ENCODE results near the gene IL4R. TPM values are rescaled to one million over a fixed set of nuclear protein-coding genes. Genes with fewer than 3 reads are reported as not detected.

IL4R gene
- total and polyA plus RNA-seq, 2 experiments from 2014 or later, result 6.4 to 17.6 TPM

DNA sequence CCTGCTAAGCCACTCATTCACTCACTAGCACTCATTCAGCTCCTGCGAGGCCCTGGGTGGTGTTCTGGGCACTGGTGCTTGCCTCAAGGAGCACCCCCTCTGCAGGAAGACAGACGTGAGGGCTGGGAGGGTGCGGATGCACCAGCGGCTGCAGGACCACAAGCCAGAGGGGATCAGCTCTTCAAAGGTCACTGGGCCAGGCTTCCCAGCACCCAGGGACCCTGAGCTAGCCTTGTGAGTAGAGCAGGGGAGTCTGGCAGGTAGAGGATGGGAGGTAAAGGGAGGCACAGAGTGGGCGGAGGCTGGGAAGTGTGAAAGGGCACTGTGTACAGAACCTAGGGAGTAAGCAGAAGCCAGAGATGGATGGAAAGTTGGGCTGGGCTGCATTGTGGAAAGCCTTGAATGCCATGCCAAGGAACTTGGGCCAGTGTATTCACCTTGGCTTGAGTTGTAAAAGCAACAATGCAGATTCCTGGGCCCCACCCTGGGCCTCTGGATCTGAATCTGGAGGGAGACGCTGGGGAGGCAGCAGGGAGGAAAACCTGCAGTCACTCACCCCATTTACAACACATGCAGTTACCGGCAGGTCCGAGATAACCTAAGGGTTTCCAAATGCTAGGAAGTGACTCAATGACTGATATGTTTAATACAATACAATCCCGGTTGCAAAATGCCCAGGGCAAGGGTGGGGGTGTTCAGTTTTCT is 1.7 kb downstream of the IL4R start:
- TF ChIP-seq CREB1 (CRISPR knock-in tag; IDR thresholded peaks at IDR 0.05; ENCODE audit: low read depth), result no peak
- TF ChIP-seq, protein P1, sequence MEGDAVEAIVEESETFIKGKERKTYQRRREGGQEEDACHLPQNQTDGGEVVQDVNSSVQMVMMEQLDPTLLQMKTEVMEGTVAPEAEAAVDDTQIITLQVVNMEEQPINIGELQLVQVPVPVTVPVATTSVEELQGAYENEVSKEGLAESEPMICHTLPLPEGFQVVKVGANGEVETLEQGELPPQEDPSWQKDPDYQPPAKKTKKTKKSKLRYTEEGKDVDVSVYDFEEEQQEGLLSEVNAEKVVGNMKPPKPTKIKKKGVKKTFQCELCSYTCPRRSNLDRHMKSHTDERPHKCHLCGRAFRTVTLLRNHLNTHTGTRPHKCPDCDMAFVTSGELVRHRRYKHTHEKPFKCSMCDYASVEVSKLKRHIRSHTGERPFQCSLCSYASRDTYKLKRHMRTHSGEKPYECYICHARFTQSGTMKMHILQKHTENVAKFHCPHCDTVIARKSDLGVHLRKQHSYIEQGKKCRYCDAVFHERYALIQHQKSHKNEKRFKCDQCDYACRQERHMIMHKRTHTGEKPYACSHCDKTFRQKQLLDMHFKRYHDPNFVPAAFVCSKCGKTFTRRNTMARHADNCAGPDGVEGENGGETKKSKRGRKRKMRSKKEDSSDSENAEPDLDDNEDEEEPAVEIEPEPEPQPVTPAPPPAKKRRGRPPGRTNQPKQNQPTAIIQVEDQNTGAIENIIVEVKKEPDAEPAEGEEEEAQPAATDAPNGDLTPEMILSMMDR (conservative IDR thresholded peaks at IDR 0.05; ENCODE audit: low read depth in 2 of 2), result no peak
- DNase-seq (ENCODE audit: low spot score) (peak; percentile 38), ATAC-seq (peak; percentile 25)
- H2AFZ ChIP-seq, result no peak overlapping the region
- no peaks in the 10 kb centered on the region; the same call in 1 of the 2 replicates for H4K20me1 ChIP-seq (replicated peaks; ENCODE audit: insufficient read depth)
- H3K79me2 ChIP-seq (replicated peaks; ENCODE audit: insufficient read depth), result peaks cover 29% of the 10 kb centered on the region
- Mint-ChIP-seq H3K4me3 (peak overlapping the region; percentile 86; the same call in 2 of the 3 replicates), H3K9me3 (no peaks in the 10 kb centered on the region; the same call in 2 of the 3 replicates), H3K27me3 (ENCODE audit: insufficient read depth, low read depth, poor library complexity) (peaks cover 19% of the 10 kb centered on the region), H3K27ac (no peak overlapping the region; the same call in 1 of the 2 replicates), H3K4me1 (peaks cover 48% of the 10 kb centered on the region), H3K36me3 (ENCODE audit: low read depth) (no peaks in the 10 kb centered on the region; the same call in 1 of the 3 replicates)
- no peaks in the 10 kb centered on the region for H3K9me2 ChIP-seq (ENCODE audit: insufficient read depth)
- H3K4me1 ChIP-seq (ENCODE audit: insufficient read depth), result peaks cover 24% of the 10 kb centered on the region
- no peak overlapping the region for H3K27ac ChIP-seq (ENCODE audit: low read depth)
- peaks cover 17% of the 10 kb centered on the region for H3K27me3 ChIP-seq (ENCODE audit: insufficient read depth)
- H3K4me3 ChIP-seq, result no peak overlapping the region
- H3K36me3 ChIP-seq (ENCODE audit: insufficient read depth), result no peaks in the 10 kb centered on the region
- H3F3A ChIP-seq (replicated peaks; ENCODE audit: low read depth), result 0 out of 2 replicates have a peak, but pooled peaks cover 2% of the 10 kb centered on the region
- peak overlapping the region; percentile 62 for H3K4me2 ChIP-seq

DNA sequence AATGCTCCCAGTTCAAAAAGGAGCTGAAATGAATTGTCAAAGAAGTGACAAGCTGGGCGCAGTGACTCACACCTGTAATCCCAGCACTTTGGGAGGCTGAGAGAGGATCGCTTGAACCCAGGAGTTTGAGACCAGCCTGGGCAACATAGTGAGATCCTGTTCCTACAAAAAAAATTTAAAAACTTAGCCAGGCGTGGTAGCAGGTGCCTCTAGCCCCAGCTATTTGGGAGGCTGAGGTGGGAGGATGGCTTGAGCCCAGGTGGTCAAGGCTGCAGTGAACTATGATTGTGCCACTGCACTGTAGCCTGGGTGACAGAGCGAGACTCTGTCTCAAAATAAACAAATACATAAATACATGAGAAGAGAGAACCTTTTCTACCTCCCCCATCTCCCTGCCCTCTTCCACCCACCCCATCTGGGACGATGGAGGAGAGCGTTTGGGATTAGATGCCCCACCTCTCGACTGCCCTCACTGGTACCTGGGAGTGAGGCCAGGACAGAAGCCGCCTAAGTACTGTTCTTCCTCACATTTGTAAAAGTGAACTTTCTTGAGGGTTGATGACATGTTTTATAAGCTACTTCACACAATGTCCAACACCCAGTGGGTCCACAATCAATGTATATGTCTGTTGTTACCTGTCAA is 2.4 kb downstream of the IL4R start:
- 0 out of 2 replicates have a peak, but pooled peaks cover 2% of the 10 kb centered on the region for H3F3A ChIP-seq (replicated peaks; ENCODE audit: low read depth)
- peaks cover 19% of the 10 kb centered on the region for H3K27me3 Mint-ChIP-seq (ENCODE audit: insufficient read depth, low read depth, poor library complexity)
- no peak overlapping the region for H3K27ac Mint-ChIP-seq
- peaks cover 24% of the 10 kb centered on the region for H3K4me1 ChIP-seq (ENCODE audit: insufficient read depth)
- peaks cover 35% of the 10 kb centered on the region for H3K79me2 ChIP-seq (replicated peaks; ENCODE audit: insufficient read depth)
- H3K4me1 Mint-ChIP-seq, result peaks cover 48% of the 10 kb centered on the region
- DNase-seq (ENCODE audit: low spot score), result no peak
- peaks cover 17% of the 10 kb centered on the region for H3K27me3 ChIP-seq (ENCODE audit: insufficient read depth)
- no peak overlapping the region for H2AFZ ChIP-seq
- H3K4me3 ChIP-seq, result no peak overlapping the region
- no peak overlapping the region for H3K4me2 ChIP-seq
- H3K9me2 ChIP-seq (ENCODE audit: insufficient read depth), result no peaks in the 10 kb centered on the region
- ATAC-seq, result no peak
- H3K27ac ChIP-seq (ENCODE audit: low read depth), result no peak overlapping the region
- H3K4me3 Mint-ChIP-seq, result peak overlapping the region; percentile 86; the same call in 1 of the 3 replicates
- no peaks in the 10 kb centered on the region; the same call in 2 of the 3 replicates for H3K9me3 Mint-ChIP-seq
- H3K36me3 Mint-ChIP-seq (ENCODE audit: low read depth), result no peaks in the 10 kb centered on the region; the same call in 1 of the 3 replicates
- no peaks in the 10 kb centered on the region; the same call in 1 of the 2 replicates for H4K20me1 ChIP-seq (replicated peaks; ENCODE audit: insufficient read depth)
- no peaks in the 10 kb centered on the region for H3K36me3 ChIP-seq (ENCODE audit: insufficient read depth)
- TF ChIP-seq, protein P2, sequence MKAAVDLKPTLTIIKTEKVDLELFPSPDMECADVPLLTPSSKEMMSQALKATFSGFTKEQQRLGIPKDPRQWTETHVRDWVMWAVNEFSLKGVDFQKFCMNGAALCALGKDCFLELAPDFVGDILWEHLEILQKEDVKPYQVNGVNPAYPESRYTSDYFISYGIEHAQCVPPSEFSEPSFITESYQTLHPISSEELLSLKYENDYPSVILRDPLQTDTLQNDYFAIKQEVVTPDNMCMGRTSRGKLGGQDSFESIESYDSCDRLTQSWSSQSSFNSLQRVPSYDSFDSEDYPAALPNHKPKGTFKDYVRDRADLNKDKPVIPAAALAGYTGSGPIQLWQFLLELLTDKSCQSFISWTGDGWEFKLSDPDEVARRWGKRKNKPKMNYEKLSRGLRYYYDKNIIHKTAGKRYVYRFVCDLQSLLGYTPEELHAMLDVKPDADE (IDR thresholded peaks at IDR 0.05), result no peak
- TF ChIP-seq, protein P3, sequence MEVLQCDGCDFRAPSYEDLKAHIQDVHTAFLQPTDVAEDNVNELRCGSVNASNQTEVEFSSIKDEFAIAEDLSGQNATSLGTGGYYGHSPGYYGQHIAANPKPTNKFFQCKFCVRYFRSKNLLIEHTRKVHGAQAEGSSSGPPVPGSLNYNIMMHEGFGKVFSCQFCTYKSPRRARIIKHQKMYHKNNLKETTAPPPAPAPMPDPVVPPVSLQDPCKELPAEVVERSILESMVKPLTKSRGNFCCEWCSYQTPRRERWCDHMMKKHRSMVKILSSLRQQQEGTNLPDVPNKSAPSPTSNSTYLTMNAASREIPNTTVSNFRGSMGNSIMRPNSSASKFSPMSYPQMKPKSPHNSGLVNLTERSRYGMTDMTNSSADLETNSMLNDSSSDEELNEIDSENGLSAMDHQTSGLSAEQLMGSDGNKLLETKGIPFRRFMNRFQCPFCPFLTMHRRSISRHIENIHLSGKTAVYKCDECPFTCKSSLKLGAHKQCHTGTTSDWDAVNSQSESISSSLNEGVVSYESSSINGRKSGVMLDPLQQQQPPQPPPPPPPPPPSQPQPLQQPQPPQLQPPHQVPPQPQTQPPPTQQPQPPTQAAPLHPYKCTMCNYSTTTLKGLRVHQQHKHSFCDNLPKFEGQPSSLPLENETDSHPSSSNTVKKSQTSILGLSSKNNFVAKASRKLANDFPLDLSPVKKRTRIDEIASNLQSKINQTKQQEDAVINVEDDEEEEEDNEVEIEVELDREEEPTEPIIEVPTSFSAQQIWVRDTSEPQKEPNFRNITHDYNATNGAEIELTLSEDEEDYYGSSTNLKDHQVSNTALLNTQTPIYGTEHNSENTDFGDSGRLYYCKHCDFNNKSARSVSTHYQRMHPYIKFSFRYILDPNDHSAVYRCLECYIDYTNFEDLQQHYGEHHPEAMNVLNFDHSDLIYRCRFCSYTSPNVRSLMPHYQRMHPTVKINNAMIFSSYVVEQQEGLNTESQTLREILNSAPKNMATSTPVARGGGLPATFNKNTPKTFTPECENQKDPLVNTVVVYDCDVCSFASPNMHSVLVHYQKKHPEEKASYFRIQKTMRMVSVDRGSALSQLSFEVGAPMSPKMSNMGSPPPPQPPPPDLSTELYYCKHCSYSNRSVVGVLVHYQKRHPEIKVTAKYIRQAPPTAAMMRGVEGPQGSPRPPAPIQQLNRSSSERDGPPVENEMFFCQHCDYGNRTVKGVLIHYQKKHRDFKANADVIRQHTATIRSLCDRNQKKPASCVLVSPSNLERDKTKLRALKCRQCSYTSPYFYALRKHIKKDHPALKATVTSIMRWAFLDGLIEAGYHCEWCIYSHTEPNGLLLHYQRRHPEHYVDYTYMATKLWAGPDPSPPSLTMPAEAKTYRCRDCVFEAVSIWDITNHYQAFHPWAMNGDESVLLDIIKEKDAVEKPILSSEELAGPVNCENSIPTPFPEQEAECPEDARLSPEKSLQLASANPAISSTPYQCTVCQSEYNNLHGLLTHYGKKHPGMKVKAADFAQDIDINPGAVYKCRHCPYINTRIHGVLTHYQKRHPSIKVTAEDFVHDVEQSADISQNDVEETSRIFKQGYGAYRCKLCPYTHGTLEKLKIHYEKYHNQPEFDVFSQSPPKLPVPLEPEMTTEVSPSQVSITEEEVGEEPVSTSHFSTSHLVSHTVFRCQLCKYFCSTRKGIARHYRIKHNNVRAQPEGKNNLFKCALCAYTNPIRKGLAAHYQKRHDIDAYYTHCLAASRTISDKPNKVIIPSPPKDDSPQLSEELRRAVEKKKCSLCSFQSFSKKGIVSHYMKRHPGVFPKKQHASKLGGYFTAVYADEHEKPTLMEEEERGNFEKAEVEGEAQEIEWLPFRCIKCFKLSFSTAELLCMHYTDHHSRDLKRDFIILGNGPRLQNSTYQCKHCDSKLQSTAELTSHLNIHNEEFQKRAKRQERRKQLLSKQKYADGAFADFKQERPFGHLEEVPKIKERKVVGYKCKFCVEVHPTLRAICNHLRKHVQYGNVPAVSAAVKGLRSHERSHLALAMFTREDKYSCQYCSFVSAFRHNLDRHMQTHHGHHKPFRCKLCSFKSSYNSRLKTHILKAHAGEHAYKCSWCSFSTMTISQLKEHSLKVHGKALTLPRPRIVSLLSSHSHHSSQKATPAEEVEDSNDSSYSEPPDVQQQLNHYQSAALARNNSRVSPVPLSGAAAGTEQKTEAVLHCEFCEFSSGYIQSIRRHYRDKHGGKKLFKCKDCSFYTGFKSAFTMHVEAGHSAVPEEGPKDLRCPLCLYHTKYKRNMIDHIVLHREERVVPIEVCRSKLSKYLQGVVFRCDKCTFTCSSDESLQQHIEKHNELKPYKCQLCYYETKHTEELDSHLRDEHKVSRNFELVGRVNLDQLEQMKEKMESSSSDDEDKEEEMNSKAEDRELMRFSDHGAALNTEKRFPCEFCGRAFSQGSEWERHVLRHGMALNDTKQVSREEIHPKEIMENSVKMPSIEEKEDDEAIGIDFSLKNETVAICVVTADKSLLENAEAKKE (CRISPR knock-in tag; IDR thresholded peaks at IDR 0.05), result no peak
- TF ChIP-seq ZNF114 (CRISPR knock-in tag; IDR thresholded peaks at IDR 0.05), result no peak
- TF ChIP-seq, protein P4, sequence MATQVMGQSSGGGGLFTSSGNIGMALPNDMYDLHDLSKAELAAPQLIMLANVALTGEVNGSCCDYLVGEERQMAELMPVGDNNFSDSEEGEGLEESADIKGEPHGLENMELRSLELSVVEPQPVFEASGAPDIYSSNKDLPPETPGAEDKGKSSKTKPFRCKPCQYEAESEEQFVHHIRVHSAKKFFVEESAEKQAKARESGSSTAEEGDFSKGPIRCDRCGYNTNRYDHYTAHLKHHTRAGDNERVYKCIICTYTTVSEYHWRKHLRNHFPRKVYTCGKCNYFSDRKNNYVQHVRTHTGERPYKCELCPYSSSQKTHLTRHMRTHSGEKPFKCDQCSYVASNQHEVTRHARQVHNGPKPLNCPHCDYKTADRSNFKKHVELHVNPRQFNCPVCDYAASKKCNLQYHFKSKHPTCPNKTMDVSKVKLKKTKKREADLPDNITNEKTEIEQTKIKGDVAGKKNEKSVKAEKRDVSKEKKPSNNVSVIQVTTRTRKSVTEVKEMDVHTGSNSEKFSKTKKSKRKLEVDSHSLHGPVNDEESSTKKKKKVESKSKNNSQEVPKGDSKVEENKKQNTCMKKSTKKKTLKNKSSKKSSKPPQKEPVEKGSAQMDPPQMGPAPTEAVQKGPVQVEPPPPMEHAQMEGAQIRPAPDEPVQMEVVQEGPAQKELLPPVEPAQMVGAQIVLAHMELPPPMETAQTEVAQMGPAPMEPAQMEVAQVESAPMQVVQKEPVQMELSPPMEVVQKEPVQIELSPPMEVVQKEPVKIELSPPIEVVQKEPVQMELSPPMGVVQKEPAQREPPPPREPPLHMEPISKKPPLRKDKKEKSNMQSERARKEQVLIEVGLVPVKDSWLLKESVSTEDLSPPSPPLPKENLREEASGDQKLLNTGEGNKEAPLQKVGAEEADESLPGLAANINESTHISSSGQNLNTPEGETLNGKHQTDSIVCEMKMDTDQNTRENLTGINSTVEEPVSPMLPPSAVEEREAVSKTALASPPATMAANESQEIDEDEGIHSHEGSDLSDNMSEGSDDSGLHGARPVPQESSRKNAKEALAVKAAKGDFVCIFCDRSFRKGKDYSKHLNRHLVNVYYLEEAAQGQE (IDR thresholded peaks at IDR 0.05; ENCODE audit: unreplicated experiment), result no peak

All from GM23338 (cell line).